ENCODE measurements around the gene TSPAN18. TPM values are rescaled to one million over a fixed set of nuclear protein-coding genes. Genes with fewer than 3 reads are reported as not detected.

TSPAN18 gene
- total and polyA plus RNA-seq, 10 of the 15 experiments (the other 5 are each of a cell fraction or from before 2014, with no cell fraction given), result 0.02 to 0.77 (median 0.13) TPM; not detected in 1

GRCh38 chr11:44835938-44836337 is 109.2 kb downstream of the TSPAN18 start (continued):
- no peak for TF ChIP-seq MXI1 (IDR thresholded peaks at IDR 0.05; ENCODE audit: low read depth, low read length)
- no peak for TF ChIP-seq PRDM15 (CRISPR knock-in tag; IDR thresholded peaks at IDR 0.05)
- TF ChIP-seq FOXM1 (IDR thresholded peaks at IDR 0.05; ENCODE audit: low read depth, low read length), result no peak
- TF ChIP-seq PKNOX1 (IDR thresholded peaks at IDR 0.05), result no peak

GRCh38 chr11:44837661-44838060 is 110.9 kb downstream of the TSPAN18 start:
- Histone ChIP-seq H3K79me2 (ENCODE audit: control insufficient read depth, insufficient read depth, low read length) (no peaks in the 10 kb centered on the region), H3K36me3 (ENCODE audit: control insufficient read depth in 2 of 2, insufficient read depth in 2 of 2, low read length in 1 of 2) (no peaks in the 10 kb centered on the region), H2AFZ (ENCODE audit: control insufficient read depth, low read depth, low read length) (no peak overlapping the region), H3K9me3 (replicated peaks; ENCODE audit: control insufficient read depth, insufficient read depth, low read length) (no peaks in the 10 kb centered on the region; the same call in 2 of the 3 replicates), H4K20me1 (ENCODE audit: control insufficient read depth, insufficient read depth) (no peaks in the 10 kb centered on the region), H3K27me3 (replicated peaks in 1 of 2; ENCODE audit: control insufficient read depth in 2 of 2, insufficient read depth in 2 of 2, low read length in 1 of 2) (peaks cover 0 to 8% of the 10 kb centered on the region in 2 experiments; a peak in 2 of 4 replicates), H3K9ac (ENCODE audit: control insufficient read depth, insufficient read depth, low read length) (no peak overlapping the region), H3K4me1 (ENCODE audit: control insufficient read depth, insufficient read depth, low read length) (no peaks in the 10 kb centered on the region), H3K4me3 (no peak overlapping the region), H3K27ac (ENCODE audit: control insufficient read depth, insufficient read depth) (no peak overlapping the region), H3K4me2 (ENCODE audit: control insufficient read depth, insufficient read depth) (no peak overlapping the region)
- CTCF ChIA-PET, result no interaction called here
- DNase-seq (ENCODE audit: low read depth, low spot score) (no peak), FAIRE-seq (no peak), ATAC-seq (no peak)
- BruUV-seq (replicated peaks), result no TSS peak
- intact Hi-C loops (cut with micrococcal nuclease; ENCODE audit: unreplicated experiment) (no loop called here), in situ Hi-C loops (cut with MboI) (no loop called here)
- 0% methylated on average over 1 of the region's 1 CpG for WGBS (ENCODE audit: insufficient coverage, insufficient replicate concordance, low lambda C conversion rate, missing lambda C conversion rate)
- POLR2A ChIA-PET, result no interaction called here
- RAD21 ChIA-PET (ENCODE audit: unreplicated experiment), result no interaction called here
- SMC1A ChIA-PET (ENCODE audit: uncharacterized antibody, unreplicated experiment), result no interaction called here
- TF ChIP-seq GABPA (IDR thresholded peaks at IDR 0.05; ENCODE audit: low read depth) (no peak), CEBPZ (IDR thresholded peaks at IDR 0.05; ENCODE audit: low read depth, low read length) (no peak), PAX8 (IDR thresholded peaks at IDR 0.05) (no peak), IRF5 (IDR thresholded peaks at IDR 0.05; ENCODE audit: borderline replicate concordance) (no peak), SREBF1 (IDR thresholded peaks at IDR 0.05; ENCODE audit: low read length) (no peak), HDAC6 (IDR thresholded peaks at IDR 0.05; ENCODE audit: unreplicated experiment) (no peak), CHD2 (IDR thresholded peaks at IDR 0.05; ENCODE audit: borderline replicate concordance, low read depth, low read length) (no peak), DPF2 (IDR thresholded peaks at IDR 0.05) (no peak), NR2C1 (IDR thresholded peaks at IDR 0.05) (no peak)
